ENCODE measurements around the gene GPC6.

The GPC6 gene

GRCh38 chr13:94268661-94269060 lies 1042.1 kb downstream of the GPC6 start:
- no peaks in the 10 kb centered on the region for H3K36me3 ChIP-seq (replicated peaks; ENCODE audit: low read depth, low read length)
- no peak overlapping the region for H3K4me3 ChIP-seq (ENCODE audit: low read length)
- no peak for TF ChIP-seq EZH2phosphoT487 (IDR thresholded peaks at IDR 0.05; ENCODE audit: low read depth)
- TF ChIP-seq, protein P1, sequence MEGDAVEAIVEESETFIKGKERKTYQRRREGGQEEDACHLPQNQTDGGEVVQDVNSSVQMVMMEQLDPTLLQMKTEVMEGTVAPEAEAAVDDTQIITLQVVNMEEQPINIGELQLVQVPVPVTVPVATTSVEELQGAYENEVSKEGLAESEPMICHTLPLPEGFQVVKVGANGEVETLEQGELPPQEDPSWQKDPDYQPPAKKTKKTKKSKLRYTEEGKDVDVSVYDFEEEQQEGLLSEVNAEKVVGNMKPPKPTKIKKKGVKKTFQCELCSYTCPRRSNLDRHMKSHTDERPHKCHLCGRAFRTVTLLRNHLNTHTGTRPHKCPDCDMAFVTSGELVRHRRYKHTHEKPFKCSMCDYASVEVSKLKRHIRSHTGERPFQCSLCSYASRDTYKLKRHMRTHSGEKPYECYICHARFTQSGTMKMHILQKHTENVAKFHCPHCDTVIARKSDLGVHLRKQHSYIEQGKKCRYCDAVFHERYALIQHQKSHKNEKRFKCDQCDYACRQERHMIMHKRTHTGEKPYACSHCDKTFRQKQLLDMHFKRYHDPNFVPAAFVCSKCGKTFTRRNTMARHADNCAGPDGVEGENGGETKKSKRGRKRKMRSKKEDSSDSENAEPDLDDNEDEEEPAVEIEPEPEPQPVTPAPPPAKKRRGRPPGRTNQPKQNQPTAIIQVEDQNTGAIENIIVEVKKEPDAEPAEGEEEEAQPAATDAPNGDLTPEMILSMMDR (IDR thresholded peaks at IDR 0.05; ENCODE audit: low read depth, low read length), result no peak
- H2AFZ ChIP-seq (ENCODE audit: low read depth, low read length), result no peak overlapping the region
- no peak overlapping the region for H3K9ac ChIP-seq (ENCODE audit: low read length)
- no peaks in the 10 kb centered on the region for H4K20me1 ChIP-seq (ENCODE audit: insufficient read depth, low read length)
- H3K27me3 ChIP-seq (ENCODE audit: low read depth, low read length), result no peaks in the 10 kb centered on the region
- H3K27ac ChIP-seq (ENCODE audit: low read length), result no peak overlapping the region
- no peaks in the 10 kb centered on the region for H3K9me3 ChIP-seq (ENCODE audit: insufficient read depth, low read length)
- no peaks in the 10 kb centered on the region for H3K4me1 ChIP-seq (ENCODE audit: low read length)
- H3K79me2 ChIP-seq (ENCODE audit: low read length), result no peaks in the 10 kb centered on the region
- no peak overlapping the region for H3K4me2 ChIP-seq (ENCODE audit: low read length)

GRCh38 chr13:94269557-94269956 lies 1043.0 kb downstream of the GPC6 start:
- Histone ChIP-seq H3K9ac (ENCODE audit: low read length) (no peak overlapping the region), H3K4me3 (ENCODE audit: low read length) (no peak overlapping the region), H3K79me2 (ENCODE audit: low read length) (no peaks in the 10 kb centered on the region), H2AFZ (ENCODE audit: low read depth, low read length) (no peak overlapping the region), H4K20me1 (ENCODE audit: insufficient read depth, low read length) (no peaks in the 10 kb centered on the region), H3K4me1 (ENCODE audit: low read length) (no peaks in the 10 kb centered on the region), H3K27ac (ENCODE audit: low read length) (no peak overlapping the region), H3K27me3 (ENCODE audit: low read depth, low read length) (no peaks in the 10 kb centered on the region), H3K36me3 (replicated peaks; ENCODE audit: low read depth, low read length) (no peaks in the 10 kb centered on the region), H3K9me3 (ENCODE audit: insufficient read depth, low read length) (no peaks in the 10 kb centered on the region), H3K4me2 (ENCODE audit: low read length) (no peak overlapping the region)
- no peak for TF ChIP-seq EZH2phosphoT487 (IDR thresholded peaks at IDR 0.05; ENCODE audit: low read depth)
- TF ChIP-seq, protein P1 (IDR thresholded peaks at IDR 0.05; ENCODE audit: low read depth, low read length), result no peak

DNA sequence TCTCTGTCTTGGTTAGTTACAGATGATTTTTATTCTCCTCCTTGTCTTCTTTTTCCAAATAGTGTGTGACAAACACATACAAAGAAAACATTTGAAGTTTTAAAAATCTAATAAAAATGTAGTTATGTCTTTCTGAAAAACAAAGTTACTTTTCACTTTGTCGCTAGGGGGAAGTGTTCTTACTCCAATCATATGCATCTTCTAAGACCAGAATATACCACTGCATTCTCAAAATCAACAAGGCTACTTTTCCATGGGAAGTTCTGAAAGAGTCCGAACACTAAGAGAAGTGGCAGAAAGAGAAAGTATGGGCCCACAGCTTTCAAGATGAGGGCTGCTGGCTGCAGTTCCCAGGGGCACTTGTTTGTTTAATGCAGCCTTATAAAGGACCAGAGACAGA lies 1043.9 kb downstream of the GPC6 start:
- Histone ChIP-seq H2AFZ (ENCODE audit: low read depth, low read length) (no peak overlapping the region), H3K9me3 (ENCODE audit: insufficient read depth, low read length) (no peaks in the 10 kb centered on the region), H3K4me2 (ENCODE audit: low read length) (no peak overlapping the region), H4K20me1 (ENCODE audit: insufficient read depth, low read length) (no peaks in the 10 kb centered on the region), H3K36me3 (replicated peaks; ENCODE audit: low read depth, low read length) (no peaks in the 10 kb centered on the region), H3K27ac (ENCODE audit: low read length) (no peak overlapping the region), H3K27me3 (ENCODE audit: low read depth, low read length) (no peaks in the 10 kb centered on the region), H3K4me3 (ENCODE audit: low read length) (no peak overlapping the region), H3K4me1 (ENCODE audit: low read length) (no peaks in the 10 kb centered on the region), H3K9ac (ENCODE audit: low read length) (no peak overlapping the region), H3K79me2 (ENCODE audit: low read length) (no peaks in the 10 kb centered on the region)
- TF ChIP-seq, protein P1 (IDR thresholded peaks at IDR 0.05; ENCODE audit: low read depth, low read length), result no peak
- no peak for TF ChIP-seq EZH2phosphoT487 (IDR thresholded peaks at IDR 0.05; ENCODE audit: low read depth)

DNA sequence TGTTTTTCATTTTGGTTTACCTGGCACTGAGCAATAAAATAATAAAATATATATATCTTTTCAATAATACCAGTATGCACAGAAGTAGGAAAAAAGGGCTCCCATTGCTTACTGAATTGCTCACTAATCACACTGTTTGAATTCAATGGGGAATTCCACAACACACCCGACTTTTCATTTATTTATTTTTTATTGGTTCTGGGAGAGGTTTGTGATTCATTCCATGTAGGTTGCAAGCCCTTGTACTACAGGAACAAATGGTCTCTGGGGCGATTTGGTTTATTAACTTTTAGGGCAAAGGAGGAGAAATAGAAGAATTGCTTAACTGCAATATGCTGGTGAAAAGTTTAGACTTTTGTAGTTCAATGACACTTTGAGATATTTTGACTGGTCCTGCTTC lies 1045.4 kb downstream of the GPC6 start:
- Histone ChIP-seq H2AFZ (ENCODE audit: low read depth, low read length) (no peak overlapping the region), H4K20me1 (ENCODE audit: insufficient read depth, low read length) (no peaks in the 10 kb centered on the region), H3K4me2 (ENCODE audit: low read length) (no peak overlapping the region), H3K4me1 (ENCODE audit: low read length) (no peaks in the 10 kb centered on the region), H3K9ac (ENCODE audit: low read length) (no peak overlapping the region), H3K27me3 (ENCODE audit: low read depth, low read length) (no peaks in the 10 kb centered on the region), H3K36me3 (replicated peaks; ENCODE audit: low read depth, low read length) (no peaks in the 10 kb centered on the region), H3K9me3 (ENCODE audit: insufficient read depth, low read length) (no peaks in the 10 kb centered on the region), H3K27ac (ENCODE audit: low read length) (no peak overlapping the region), H3K79me2 (ENCODE audit: low read length) (no peaks in the 10 kb centered on the region), H3K4me3 (ENCODE audit: low read length) (no peak overlapping the region)
- TF ChIP-seq, protein P1 (IDR thresholded peaks at IDR 0.05; ENCODE audit: low read depth, low read length), result no peak
- TF ChIP-seq EZH2phosphoT487 (IDR thresholded peaks at IDR 0.05; ENCODE audit: low read depth), result no peak
